CD1c-positive myeloid dendritic cell (primary cell): ENCODE measurements around the gene CCDC34.
"Not testable (repeated sequence)": the region's sequence is repeated elsewhere in the genome, so short reads cannot be mapped to it uniquely, and the experiment has no call there.

Experiments
- DNase-seq: peaks from one replicate; pipeline ENCODE4 v3.0.0-alpha.2; 2016; ENCODE audit errors: extremely low spot score

CCDC34 gene

GRCh38 chr11:27327064-27327463, 36.0 kb downstream of the CCDC34 start:
- DNase-seq = not testable (repeated sequence)

GRCh38 chr11:27322196-27322595, 40.8 kb downstream of the CCDC34 start:
- not testable (repeated sequence) for DNase-seq

GRCh38 chr11:27321340-27321739, 41.7 kb downstream of the CCDC34 start:
- not testable (repeated sequence) for DNase-seq

GRCh38 chr11:27319072-27319471, 43.9 kb downstream of the CCDC34 start:
- no peak for DNase-seq

GRCh38 chr11:27317751-27318150, 45.3 kb downstream of the CCDC34 start:
- DNase-seq = no peak

DNA sequence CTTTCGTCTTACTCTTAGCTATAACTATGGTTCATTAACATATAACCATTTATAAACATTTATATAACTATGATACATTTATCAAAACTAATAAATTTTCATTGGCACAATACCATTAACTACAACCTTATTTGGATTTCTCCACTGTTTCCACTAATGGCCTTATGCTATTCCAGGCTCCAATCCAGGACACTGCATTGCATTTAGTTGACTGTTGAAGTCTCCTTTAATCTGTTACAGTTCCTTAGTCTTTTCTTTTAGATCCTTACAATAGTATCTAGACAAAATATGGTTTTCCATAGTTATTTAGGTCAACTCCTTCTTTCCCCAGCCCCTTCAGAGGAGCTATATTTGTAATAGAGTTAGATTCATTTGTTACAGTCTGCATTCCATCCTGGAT, 47.2 kb downstream of the CCDC34 start:
- no peak for DNase-seq

GRCh38 chr11:27313157-27313821, 49.7 kb downstream of the CCDC34 start:
- no peak for DNase-seq

GRCh38 chr11:27312110-27312509, 50.9 kb downstream of the CCDC34 start:
- no peak for DNase-seq

DNA sequence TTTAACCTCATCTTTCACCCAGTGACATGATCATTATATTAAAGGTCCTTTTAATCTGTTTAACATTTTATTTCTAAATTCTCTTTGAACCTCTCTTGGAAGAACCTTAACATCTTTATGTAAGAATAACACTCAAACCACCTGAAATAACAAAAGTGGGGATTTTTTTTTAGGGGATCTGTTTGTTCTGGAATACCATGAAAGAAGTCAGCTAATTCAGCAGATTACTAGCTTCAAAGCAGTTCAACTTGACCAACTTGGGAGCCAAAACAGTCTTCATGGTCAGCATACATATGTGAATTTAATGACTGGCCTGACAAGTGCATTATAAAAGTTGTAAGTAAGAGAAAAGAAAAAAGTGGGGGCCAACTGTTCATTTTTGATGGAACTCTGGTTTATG, 52.3 kb downstream of the CCDC34 start:
- DNase-seq = no peak

- DNase-seq = no peak
Measured at GRCh38 chr11:27310182-27310581, 52.8 kb downstream of the CCDC34 start.

- no peak for DNase-seq
Measured at GRCh38 chr11:27309046-27309445, 54.0 kb downstream of the CCDC34 start.

DNA sequence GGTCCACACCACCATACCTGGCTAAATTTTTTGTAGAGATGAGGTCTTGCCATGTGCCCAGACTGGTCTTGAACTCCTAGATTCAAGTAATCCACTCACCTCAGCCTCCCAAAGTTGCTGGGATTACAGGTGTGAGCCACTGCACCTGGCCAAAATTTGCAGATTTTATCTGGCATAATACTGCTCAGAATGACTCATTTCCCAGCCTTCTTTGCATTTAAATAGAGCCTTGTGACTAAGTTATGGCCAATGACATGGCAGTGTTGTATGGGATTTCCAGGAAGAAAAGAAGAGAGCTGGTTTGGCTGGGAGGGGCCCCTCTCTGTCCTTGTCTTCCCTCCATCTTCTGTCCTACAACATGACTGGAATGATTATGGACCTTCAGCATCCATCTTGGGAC, 55.8 kb downstream of the CCDC34 start:
- DNase-seq = no peak

GRCh38 chr11:27305751-27306150, 57.3 kb downstream of the CCDC34 start:
- DNase-seq = no peak

DNA sequence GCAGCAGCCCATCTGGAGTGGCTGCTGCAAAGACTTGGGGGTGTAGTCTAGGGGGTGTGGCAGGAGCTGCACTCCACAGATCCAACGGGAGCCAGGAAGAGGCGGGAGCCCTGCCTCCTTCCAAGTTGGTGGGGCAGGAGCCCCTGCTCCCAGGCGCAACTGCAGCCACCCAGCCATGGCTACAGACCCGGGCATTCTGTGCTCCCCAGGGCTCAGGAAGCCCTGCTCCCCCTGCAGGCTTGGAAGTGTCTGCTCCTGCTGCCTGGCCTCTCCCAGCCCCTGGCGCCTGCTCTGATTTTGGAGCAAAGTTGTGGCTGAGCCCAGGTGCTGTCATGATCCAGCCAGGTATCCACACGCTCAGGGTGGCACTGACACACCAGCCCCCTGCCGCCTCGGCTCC, 58.5 kb downstream of the CCDC34 start:
- no peak for DNase-seq

GRCh38 chr11:27303903-27304302, 59.1 kb downstream of the CCDC34 start:
- no peak for DNase-seq

DNA sequence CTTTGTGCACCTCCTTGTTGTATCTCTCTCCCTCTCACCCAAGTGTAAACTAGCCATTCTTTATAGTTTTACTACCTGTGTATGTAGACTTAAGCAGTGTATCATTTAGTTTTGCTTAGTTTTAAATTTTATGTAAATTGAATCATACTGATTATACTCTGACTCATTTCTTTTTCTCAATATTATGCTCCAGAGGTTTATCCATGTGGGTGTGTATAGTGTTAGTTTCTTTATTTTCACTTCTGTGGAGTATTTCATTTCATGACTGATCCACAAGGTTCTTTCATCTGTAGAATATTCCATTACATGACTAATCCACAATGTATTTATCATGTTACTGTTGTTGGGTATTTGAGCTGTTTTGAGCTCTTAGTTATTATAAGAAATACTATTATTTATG, 62.0 kb downstream of the CCDC34 start:
- no peak for DNase-seq

DNA sequence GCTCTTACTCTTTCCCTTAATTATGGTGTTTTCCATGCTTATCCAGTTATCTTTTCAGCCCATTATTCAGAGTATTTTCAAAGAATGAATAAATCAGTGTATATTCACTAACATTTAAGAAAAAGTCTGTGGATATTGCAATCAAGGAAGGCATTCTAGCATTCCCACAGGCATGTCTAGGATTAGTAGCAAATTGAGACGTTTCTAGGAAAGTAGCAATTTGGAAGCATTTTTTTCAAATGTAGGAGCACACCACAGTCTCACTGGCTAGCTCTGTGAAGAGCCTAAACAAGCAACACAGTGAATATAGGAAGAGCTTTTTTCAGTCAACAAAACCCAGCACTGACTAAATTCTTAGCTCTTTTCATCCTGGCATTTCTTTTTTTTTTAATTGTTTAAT, 65.4 kb downstream of the CCDC34 start:
- DNase-seq = no peak

- DNase-seq = no peak
Measured at GRCh38 chr11:27296497-27296896, 66.5 kb downstream of the CCDC34 start.

DNA sequence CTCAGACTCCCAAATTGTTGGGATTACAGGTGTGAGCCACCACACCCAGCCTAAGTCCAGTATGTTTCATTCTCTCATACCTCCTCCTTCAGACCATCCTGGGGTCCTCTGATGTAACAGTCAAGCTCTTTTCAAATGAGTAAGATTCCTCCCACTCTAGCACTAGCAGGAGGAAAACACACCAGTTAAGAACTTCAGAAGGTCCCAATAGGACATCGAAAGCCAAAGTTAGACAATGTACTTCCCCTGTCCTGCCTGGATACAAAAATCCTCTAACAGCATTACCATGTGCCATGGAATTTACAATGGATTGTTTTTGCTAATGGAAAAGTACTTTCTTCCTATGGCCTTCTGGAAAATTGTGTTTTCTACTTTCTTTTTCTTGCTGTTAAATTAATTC, 67.1 kb downstream of the CCDC34 start:
- no peak for DNase-seq

GRCh38 chr11:27294654-27295053, 68.4 kb downstream of the CCDC34 start:
- no peak for DNase-seq

GRCh38 chr11:27293515-27294417, 69.2 kb downstream of the CCDC34 start:
- no peak for DNase-seq

GRCh38 chr11:27292637-27293010, 70.4 kb downstream of the CCDC34 start:
- no peak for DNase-seq

DNA sequence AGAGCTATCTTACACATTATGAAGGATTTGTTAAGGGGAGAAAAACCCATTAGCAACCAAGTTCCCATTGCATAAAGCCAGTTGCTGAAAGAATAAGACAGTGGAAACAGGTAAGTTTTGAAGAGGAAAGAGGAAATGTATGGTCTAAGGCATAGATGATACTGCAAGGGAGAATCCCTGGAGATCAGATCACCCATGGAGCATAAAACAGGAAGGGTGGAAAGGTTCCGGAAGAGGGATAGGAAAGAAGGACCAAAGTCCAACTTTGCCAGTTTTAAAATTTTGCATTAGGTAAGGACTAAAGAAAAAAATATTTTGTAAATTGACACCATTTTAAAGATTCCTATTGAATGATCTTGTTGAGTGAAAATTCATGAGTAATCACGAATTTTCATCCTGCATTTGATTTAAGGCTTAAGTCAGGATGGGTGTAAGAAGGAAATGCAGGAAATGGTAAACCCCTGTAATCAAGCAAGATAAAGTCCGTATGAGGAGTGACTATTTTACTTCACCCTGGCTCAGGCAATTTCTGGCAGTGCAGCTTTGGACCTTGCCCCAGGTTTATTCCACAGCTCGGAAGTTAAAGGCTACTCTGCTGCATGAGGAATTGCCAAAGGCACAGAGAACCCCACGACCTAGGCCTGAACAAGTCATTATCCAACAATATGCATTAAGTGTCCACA, 70.9 kb downstream of the CCDC34 start:
- DNase-seq = no peak
